Measurements from ENCODE around the gene MTF2. TPM values are rescaled to one million over a fixed set of nuclear protein-coding genes. Genes with fewer than 3 reads are reported as not detected.

MTF2 gene
- 11.3 to 15.2 TPM (median 13.8 TPM) in 5 replicates for total RNA-seq (2022; extraction: Qiagen RNA extraction; ENCODE audit: low read depth)

DNA sequence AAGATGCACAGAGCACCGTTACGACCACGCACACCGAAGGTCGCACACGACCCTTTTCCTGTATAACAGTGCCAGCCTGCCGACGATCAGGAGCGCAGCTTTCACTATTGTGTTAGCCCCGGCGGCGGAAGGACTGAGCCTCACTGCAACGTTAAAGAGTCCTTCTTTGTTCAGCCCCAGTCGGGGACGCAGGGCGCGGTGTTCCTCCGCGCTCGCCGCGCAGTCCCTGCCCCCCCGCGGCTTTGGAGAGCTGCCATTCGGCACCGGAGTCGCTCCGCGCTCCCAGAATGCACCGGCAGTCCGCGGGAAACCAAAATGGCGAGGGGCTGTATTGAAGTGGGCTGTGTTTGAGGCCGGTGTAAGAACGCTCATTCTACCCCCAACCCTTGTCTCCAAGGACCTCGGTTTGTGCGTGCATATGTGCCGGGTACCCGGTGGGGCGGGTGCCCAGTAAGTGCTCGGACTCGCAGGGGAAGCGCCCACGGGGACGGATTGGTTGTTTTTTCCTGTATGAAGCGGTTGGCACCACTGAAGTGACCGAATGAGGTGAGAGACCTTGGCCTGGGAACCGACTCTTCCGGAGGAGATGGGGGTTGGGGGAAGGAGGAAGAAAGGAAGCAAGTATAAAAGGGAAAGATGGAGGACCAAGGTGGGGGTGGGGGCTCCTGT, at the start of gene MTF2:
Gene MTF2, plus strand, starts transcription at position 298 of the 669 bp plus-strand sequence. Its CDS starts 244 bp downstream, at position 542.

GRCh38 chr1:93179886-93180722, 101.0 kb downstream of the MTF2 start, which contains the start of gene TMED5:
TMED5 (minus strand) TSS chr1:93180413; CDS start chr1:93180242, 171 bp downstream.

GRCh38 chr1:93180723-93181613, 101.9 kb downstream of the MTF2 start, which contains the start of gene CCDC18:
CCDC18 (plus strand) TSS chr1:93180724; CDS start chr1:93183362, 2,638 bp downstream.

Other genes starting within 250 kb of the MTF2 start
- gene RPL5, start 247.2 kb upstream of the MTF2 start, total RNA-seq (2022; extraction: Qiagen RNA extraction; ENCODE audit: low read depth) = 1,099 to 1,281 TPM (median 1,185 TPM) in 5 replicates
- gene DIPK1A, start 117.8 kb upstream of the MTF2 start, total RNA-seq (2022; extraction: Qiagen RNA extraction; ENCODE audit: low read depth) = 7.8 to 11.6 TPM (median 9.5 TPM) in 5 replicates
- gene TMED5, start 101.1 kb downstream of the MTF2 start, total RNA-seq (2022; extraction: Qiagen RNA extraction; ENCODE audit: low read depth) = 30.3 to 42.5 TPM (median 38.2 TPM) in 5 replicates
- gene CCDC18, start 101.4 kb downstream of the MTF2 start, total RNA-seq (2022; extraction: Qiagen RNA extraction; ENCODE audit: low read depth) = 4.0 to 6.3 TPM (median 6.3 TPM) in 5 replicates